ENCODE measurements around the gene ABAT. TPM values are rescaled to one million over a fixed set of nuclear protein-coding genes. Genes with fewer than 3 reads are reported as not detected.
A peak's percentile ranks its signal among the peaks of the same experiment; 100 is the strongest.

The ABAT gene
- total and polyA plus RNA-seq, 10 of the 15 experiments (the other 5 are each of a cell fraction or from before 2014, with no cell fraction given) = 1.0 to 10.6 (median 1.9) TPM

GRCh38 chr16:8685617-8686016 lies 11.2 kb downstream of the ABAT start (continued):
- TF ChIP-seq IRF3 (IDR thresholded peaks at IDR 0.05) = no peak

GRCh38 chr16:8686031-8686621 lies 11.7 kb downstream of the ABAT start:
- CTCF ChIA-PET = no interaction called here
- no peak overlapping the region for H3K9ac ChIP-seq (ENCODE audit: control insufficient read depth, insufficient read depth, low read length)
- no peak for FAIRE-seq
- TF ChIP-seq E4F1 (IDR thresholded peaks at IDR 0.05; ENCODE audit: borderline replicate concordance, partially characterized antibody) (no peak), SIX5 (IDR thresholded peaks at IDR 0.05; ENCODE audit: low read depth, low read length, severe bottlenecking) (peak; percentile 15), FOXK2 (IDR thresholded peaks at IDR 0.05) (no peak), PKNOX1 (IDR thresholded peaks at IDR 0.05) (no peak), RFX5 (IDR thresholded peaks at IDR 0.05; ENCODE audit: low read depth, low read length) (no peak), PBX3 (IDR thresholded peaks at IDR 0.05; ENCODE audit: insufficient replicate concordance, low read depth, low read length) (peak; percentile 36), EZH2 (IDR thresholded peaks at IDR 0.05; ENCODE audit: borderline replicate concordance, control insufficient read depth, low read depth, low read length) (no peak)
- TF ChIP-seq, protein P1, sequence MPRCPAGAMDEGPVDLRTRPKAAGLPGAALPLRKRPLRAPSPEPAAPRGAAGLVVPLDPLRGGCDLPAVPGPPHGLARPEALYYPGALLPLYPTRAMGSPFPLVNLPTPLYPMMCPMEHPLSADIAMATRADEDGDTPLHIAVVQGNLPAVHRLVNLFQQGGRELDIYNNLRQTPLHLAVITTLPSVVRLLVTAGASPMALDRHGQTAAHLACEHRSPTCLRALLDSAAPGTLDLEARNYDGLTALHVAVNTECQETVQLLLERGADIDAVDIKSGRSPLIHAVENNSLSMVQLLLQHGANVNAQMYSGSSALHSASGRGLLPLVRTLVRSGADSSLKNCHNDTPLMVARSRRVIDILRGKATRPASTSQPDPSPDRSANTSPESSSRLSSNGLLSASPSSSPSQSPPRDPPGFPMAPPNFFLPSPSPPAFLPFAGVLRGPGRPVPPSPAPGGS (IDR thresholded peaks at IDR 0.05; ENCODE audit: borderline replicate concordance, insufficient read depth, low read depth, low read length, poor library complexity, severe bottlenecking) = peak; percentile 81
- TF ChIP-seq, protein P2, sequence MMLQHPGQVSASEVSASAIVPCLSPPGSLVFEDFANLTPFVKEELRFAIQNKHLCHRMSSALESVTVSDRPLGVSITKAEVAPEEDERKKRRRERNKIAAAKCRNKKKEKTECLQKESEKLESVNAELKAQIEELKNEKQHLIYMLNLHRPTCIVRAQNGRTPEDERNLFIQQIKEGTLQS (IDR thresholded peaks at IDR 0.05; ENCODE audit: borderline replicate concordance, extremely low read depth, low read depth, low read length) = no peak
- H3K4me2 ChIP-seq (ENCODE audit: control insufficient read depth, insufficient read depth) = no peak overlapping the region
- no peaks in the 10 kb centered on the region for H3K79me2 ChIP-seq (ENCODE audit: control insufficient read depth, insufficient read depth, low read length)
- H3K4me1 ChIP-seq (ENCODE audit: control insufficient read depth, insufficient read depth, low read length) = no peaks in the 10 kb centered on the region
- POLR2A ChIA-PET = no interaction called here
- no TSS peak for BruUV-seq (replicated peaks)
- peaks cover 5% of the 10 kb centered on the region; the same call in 2 of the 3 replicates for H3K9me3 ChIP-seq (replicated peaks; ENCODE audit: control insufficient read depth, insufficient read depth, low read length)
- H2AFZ ChIP-seq (ENCODE audit: control insufficient read depth, low read depth, low read length) = no peak overlapping the region
- no peak for DNase-seq (ENCODE audit: low read depth, low spot score)
- ATAC-seq = peak; percentile 36; the same call in 2 of the 3 replicates
- SMC1A ChIA-PET (ENCODE audit: uncharacterized antibody, unreplicated experiment) = no interaction called here
- intact Hi-C loops (cut with micrococcal nuclease; ENCODE audit: unreplicated experiment) = no loop called here
- WGBS (ENCODE audit: insufficient coverage, insufficient replicate concordance, low lambda C conversion rate, missing lambda C conversion rate) = 15% methylated on average over 7 of the region's 7 CpGs
- no peak overlapping the region for H3K4me3 ChIP-seq
- in situ Hi-C loops (cut with MboI) = no loop called here
- RAD21 ChIA-PET (ENCODE audit: unreplicated experiment) = no interaction called here
- H4K20me1 ChIP-seq (ENCODE audit: control insufficient read depth, insufficient read depth) = no peaks in the 10 kb centered on the region; the same call in 1 of the 2 replicates
- H3K36me3 ChIP-seq (ENCODE audit: control insufficient read depth in 2 of 2, insufficient read depth in 2 of 2, low read length in 1 of 2) = no peaks in the 10 kb centered on the region
- no peaks in the 10 kb centered on the region for H3K27me3 ChIP-seq (replicated peaks in 1 of 2; ENCODE audit: control insufficient read depth in 2 of 2, insufficient read depth in 2 of 2, low read length in 1 of 2)
- H3K27ac ChIP-seq (ENCODE audit: control insufficient read depth, insufficient read depth) = no peak overlapping the region

All from GM12878 (cell line).